NCI-H460 (cell line): ENCODE data around the gene CLEC18A. TPM values are rescaled to one million over a fixed set of nuclear protein-coding genes. Genes with fewer than 3 reads are reported as not detected.
A peak's percentile ranks its signal among the peaks of the same experiment; 100 is the strongest.

Experiments
- DNase-seq: peaks from one replicate; pipeline ENCODE4 v3.0.0-alpha.2; 2016; ENCODE audit warnings: low read depth; ENCODE audit errors: extremely low read depth
- total RNA-seq: library from RNA; depleted of rRNA; stranded (reverse); fragments of >200 nt; shearing (Covaris generic); gene quantifications from 2 replicates; pipeline ENCODE4 v1.2.3, GENCODE V29; 2014

Gene CLEC18A
- total RNA-seq, 1 experiment from 2014 or later: not detected

DNA sequence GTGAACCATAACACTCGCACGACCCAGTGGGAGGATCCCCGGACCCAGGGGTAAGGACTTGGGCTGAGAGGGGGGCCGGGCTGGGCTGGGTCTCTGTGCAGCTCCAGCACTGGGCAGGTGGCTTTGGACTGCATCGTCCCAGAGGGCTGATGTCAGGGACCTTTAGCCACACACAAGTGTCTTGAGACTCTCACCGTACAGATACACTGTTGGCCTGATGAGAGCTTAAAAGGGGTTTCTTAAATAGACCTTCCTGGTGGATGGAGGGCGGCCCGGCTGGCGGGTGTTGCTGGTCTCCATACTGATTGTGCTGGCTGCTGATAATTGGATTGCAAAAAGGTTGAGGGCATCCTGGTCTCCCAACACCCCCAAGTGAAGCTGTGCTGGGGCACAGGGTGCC, 21.7 kb upstream of the CLEC18A start:
- DNase-seq: no peak

GRCh38 chr16:69930117-69930776, 20.9 kb upstream of the CLEC18A start:
- peak; percentile 56 for DNase-seq

DNA sequence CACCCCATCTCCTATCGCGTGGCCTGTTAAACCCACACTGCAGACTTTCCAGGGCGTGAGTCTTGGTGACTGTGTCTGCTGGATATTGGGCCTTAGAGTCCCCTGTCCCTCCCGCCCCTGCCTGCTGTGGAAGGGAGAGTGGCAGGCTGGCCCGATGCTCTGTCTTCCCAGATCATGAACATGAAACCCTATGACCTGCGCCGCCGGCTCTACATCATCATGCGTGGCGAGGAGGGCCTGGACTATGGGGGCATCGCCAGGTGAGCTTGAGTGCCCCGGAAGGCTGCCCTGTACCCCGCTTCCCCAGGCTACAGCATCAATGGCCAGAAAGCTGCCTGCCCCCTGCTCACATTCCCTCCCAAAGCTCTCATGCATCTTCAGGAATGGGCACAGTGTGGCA, 19.5 kb upstream of the CLEC18A start:
- DNase-seq: no peak

- DNase-seq: no peak
Measured at GRCh38 chr16:69932228-69932627, 18.9 kb upstream of the CLEC18A start.

GRCh38 chr16:69932691-69933392, 18.3 kb upstream of the CLEC18A start:
- no peak for DNase-seq

DNA sequence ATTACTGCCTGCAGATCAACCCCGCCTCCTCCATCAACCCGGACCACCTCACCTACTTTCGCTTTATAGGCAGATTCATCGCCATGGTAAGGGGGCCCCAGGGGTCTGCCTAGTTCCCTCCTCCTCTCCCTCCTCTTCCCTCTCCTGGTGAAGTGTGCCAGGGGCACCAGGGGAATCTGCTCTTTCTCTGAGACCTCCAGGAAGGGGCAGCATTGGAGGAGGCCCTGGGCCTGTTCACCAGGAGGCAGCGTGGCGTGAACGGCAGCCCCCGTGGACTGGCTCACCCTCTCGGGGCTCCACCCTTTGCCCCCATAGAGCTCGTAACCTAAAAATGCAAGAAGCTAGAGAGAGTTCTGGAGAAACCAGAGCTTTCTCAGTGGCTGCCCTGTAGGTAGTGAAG, 17.1 kb upstream of the CLEC18A start:
- DNase-seq: no peak

GRCh38 chr16:69934751-69935150, 16.4 kb upstream of the CLEC18A start:
- no peak for DNase-seq

GRCh38 chr16:69935278-69935711, 15.8 kb upstream of the CLEC18A start:
- no peak for DNase-seq

- DNase-seq: no peak
Measured at GRCh38 chr16:69935740-69936139, 15.4 kb upstream of the CLEC18A start.

DNA sequence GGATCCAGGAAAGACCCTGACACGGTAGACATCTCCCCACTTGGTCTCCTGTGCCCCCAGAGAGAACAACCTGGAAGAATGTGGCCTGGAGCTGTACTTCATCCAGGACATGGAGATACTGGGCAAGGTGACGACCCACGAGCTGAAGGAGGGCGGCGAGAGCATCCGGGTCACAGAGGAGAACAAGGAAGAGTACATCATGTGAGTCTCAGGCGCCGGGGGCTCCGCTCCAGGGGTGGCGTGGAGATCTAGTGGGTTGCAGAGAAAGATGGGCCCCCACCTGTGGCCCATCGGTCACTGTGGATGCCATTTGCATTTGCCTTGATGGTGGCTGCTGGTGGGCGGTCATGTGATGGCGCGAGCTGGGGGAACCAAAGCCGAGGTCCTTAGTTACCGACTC, 14.9 kb upstream of the CLEC18A start:
- DNase-seq: no peak

- DNase-seq: no peak
Measured at GRCh38 chr16:69936751-69937211, 14.4 kb upstream of the CLEC18A start.

GRCh38 chr16:69937465-69937951, 13.6 kb upstream of the CLEC18A start:
- peak; percentile 41 for DNase-seq

DNA sequence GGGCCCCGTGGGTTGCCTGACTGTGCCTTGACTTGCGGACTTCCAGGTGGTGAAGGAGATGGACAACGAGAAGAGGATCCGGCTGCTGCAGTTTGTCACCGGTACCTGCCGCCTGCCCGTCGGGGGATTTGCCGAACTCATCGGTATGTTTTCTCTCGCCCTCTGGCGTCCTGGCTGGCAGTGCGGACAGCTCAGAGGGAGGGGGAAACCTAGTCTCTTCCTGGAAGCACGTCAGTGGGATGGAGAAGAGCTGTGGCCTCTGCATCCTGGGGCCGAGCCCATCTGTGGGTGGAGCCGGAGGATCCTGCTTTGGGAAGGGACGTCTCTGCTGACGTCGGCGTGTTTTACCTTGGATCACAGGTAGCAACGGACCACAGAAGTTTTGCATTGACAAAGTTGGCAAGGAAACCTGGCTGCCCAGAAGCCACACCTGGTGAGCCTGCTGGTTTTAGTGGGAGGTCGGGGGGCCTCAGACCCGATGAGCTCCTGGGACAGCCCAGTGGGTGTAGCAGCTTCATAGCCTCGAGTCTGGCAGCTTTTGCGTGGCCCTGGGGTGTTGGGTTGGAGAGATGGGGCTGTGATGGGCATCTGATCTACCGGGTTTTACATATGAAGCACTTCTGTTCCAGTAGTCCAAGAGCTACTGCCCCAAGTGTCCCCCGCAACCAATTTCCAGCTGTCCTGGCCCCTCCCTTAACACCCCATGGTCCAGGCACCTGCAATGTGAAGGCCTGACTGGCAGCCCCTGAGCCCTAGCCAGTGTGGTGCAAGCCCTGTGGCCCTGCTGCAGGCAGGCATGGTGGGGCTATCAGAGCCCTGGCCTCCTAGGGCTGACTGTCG, 11.9 kb upstream of the CLEC18A start:
- DNase-seq: no peak

DNA sequence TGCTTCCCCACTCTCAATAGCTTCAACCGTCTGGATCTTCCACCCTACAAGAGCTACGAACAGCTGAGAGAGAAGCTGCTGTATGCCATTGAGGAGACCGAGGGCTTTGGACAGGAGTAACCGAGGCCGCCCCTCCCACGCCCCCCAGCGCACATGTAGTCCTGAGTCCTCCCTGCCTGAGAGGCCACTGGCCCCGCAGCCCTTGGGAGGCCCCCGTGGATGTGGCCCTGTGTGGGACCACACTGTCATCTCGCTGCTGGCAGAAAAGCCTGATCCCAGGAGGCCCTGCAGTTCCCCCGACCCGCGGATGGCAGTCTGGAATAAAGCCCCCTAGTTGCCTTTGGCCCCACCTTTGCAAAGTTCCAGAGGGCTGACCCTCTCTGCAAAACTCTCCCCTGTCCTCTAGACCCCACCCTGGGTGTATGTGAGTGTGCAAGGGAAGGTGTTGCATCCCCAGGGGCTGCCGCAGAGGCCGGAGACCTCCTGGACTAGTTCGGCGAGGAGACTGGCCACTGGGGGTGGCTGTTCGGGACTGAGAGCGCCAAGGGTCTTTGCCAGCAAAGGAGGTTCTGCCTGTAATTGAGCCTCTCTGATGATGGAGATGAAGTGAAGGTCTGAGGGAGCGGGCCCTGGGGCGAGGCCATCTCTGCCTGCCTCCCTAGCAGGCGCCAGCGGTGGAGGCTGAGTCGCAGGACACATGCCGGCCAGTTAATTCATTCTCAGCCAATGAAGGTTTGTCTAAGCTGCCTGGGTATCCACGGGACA, 11.1 kb upstream of the CLEC18A start:
- no peak for DNase-seq

DNA sequence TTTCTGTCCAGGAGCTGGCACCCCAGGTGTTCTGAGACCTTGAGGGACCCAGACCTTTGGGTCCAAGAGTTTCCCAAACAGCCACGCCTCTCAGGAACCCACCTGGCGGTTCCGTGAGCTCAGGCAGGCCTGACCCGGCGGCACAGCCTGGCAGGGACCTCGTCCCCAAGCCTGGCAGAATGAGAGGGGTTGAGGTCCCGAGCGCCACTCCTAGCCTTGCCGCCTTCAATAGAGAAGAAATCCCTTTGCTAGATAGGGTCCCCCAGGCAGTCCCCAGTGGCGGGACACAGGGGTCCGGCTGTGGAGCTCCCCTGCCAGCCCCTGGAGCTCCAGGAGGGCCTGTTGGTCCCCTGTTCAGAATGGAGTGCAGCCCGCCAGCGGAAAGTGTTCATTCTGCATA, 10.5 kb upstream of the CLEC18A start:
- no peak for DNase-seq

DNA sequence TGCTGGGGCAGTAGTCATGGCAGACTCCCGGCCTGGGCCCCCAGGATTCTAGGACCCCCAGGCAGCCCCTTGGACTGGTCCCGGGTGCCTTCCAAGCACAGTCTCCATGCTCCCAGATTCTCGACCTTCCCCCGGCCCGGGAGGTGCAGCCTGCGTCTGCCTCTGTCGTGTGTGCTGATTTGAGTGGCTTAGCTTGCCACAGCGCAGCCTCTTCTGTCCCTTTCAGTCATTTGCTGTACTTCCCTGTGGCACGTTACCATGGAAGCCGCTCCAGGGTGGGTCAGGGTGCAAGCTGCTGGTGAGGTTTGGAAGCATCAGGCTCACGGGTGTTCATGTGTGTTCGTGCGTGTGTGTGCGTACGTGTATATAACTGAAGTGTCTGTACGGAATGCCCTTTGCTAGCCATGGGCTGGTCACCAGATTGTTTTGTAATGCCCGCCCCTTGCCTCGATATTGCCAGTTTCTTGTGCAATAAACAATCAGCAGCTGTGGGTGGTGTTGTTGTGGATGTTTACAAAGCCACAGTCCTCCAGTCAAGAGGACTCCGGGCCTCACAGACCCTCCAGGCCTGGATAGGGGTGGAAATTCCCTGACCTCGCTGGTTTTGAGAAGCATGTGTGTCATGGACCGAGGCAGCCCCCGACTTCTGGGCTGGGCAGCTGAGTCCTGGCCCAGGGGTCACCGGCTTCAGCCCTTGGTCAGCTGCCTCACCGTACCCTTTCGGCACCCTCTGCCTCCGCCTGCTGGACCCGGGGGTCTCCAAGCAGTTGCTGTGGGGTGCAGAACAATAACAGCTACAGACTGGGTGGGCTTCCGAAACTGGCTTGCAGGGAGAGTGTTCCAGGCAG, 9.7 kb upstream of the CLEC18A start:
- no peak for DNase-seq

DNA sequence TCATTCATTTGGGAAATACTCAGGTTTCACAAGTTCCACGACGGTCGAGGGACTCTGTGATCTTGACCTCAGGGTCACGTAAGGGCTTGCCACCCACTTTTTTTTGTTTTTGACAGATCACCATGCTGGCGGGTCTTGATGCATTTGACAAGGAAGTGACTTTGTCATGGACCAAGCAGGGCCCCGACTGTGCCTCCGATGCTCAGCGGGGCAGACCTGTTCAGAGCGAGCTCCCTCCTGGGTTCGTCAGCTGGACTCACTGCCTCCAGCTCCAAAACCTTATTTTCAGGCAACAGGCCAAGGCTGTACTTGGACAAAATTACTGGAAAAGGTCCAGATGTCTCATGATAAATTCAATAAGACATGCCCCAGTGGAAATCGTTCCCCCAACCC, 9.0 kb upstream of the CLEC18A start:
- DNase-seq: no peak

DNA sequence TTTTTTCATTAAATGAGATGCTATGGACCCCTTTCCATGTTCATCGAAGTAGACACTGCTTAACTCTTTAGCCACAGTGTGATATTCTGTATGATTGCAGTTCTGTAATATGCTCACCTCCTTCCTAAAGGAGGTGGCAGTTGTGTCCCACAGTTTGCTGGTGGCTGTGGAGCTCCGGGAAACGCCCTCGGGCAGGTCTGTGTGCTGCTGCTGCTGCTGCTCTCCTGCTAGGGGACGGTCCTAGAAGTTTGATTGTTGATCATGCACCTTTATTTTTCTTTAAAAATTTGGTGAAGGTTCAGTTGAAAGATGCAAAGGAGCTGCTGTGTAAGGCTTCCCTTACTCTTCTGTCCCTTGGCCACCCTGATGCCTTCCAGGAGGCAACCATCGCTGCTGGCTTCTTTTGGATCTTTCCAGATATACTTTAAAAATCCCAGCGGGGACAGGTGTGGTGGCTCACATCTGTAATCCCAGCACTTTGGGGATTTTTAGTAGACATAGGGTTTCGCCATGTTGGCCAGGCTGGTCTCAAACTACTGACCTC, 8.4 kb upstream of the CLEC18A start:
- DNase-seq: no peak
